IMR-90 (cell line): ENCODE measurements around the gene EPS15. TPM values are rescaled to one million over a fixed set of nuclear protein-coding genes. Genes with fewer than 3 reads are reported as not detected.
"Not testable (repeated sequence)": the region's sequence is repeated elsewhere in the genome, so short reads cannot be mapped to it uniquely, and the experiment has no call there.

Experiments used
- ATAC-seq: fragments of 200-7000 bp; cut with Tn5 transposase; 2 replicates; pipeline ENCODE4 v1.9.1; 2020; ENCODE audit warnings: low read depth, mild to moderate bottlenecking, moderate library complexity
- BruUV-seq: library from RNA; stranded (reverse); fragments of 400-500 nt; replicated peaks from 2 replicates; lab custom pipeline; 2021; lab: Mats Ljungman, UMichigan
- CTCF ChIA-PET: fragments of 300-600 bp; formaldehyde crosslinking; extraction: SDS; loops from one replicate; lab custom pipeline; 2021; ENCODE audit warnings: antibody characterized with exemption; lab: Yijun Ruan, JAX
- POLR2A ChIA-PET: fragments of 300-600 bp; sonication (Branson Sonifier 250); formaldehyde crosslinking; loops from one replicate; lab custom pipeline; 2022; ENCODE audit warnings: antibody characterized with exemption; ENCODE audit not compliant: unreplicated experiment; lab: Charles Lee
- DNase-seq: peaks from one replicate; pipeline ENCODE4 v3.0.0; 2013
- H2AFZ ChIP-seq: replicated peaks from 2 replicates; pipeline ENCODE3; 2013; ENCODE audit warnings: low read length, mild to moderate bottlenecking; ENCODE audit not compliant: poor library complexity
- H2AK5ac ChIP-seq: 2 replicates; pipeline ENCODE4 v1.6.1; 2013; ENCODE audit warnings: low read depth, low read length, inconsistent platforms
- H2AK9ac ChIP-seq: replicated peaks from 2 replicates; pipeline ENCODE3; 2013; ENCODE audit warnings: mild to moderate bottlenecking, low read depth, low read length, moderate library complexity; ENCODE audit not compliant: poor library complexity
- H2BK120ac ChIP-seq: 2 replicates; pipeline ENCODE4 v1.6.1; 2013; ENCODE audit warnings: low read depth, low read length, inconsistent platforms
- H2BK15ac ChIP-seq: 3 replicates; pipeline ENCODE4 v1.6.1; 2013; ENCODE audit warnings: low read depth, low read length, inconsistent platforms
- H2BK20ac ChIP-seq: 2 replicates; pipeline ENCODE4 v1.6.1; 2013; ENCODE audit warnings: low read depth, mild to moderate bottlenecking, inconsistent platforms, low read length, moderate library complexity
- H2BK5ac ChIP-seq: 2 replicates; pipeline ENCODE4 v1.6.1; 2013; ENCODE audit warnings: mild to moderate bottlenecking, low read depth, low read length, inconsistent platforms; ENCODE audit not compliant: poor library complexity, severe bottlenecking
- H3K14ac ChIP-seq: replicated peaks from 2 replicates; pipeline ENCODE4 v1.6.1; 2013; ENCODE audit warnings: low read depth, low read length, inconsistent platforms
- H3K18ac ChIP-seq: 2 replicates; pipeline ENCODE4 v1.6.1; 2013; ENCODE audit warnings: low read depth, low read length, control low read depth
- H3K23ac ChIP-seq: 2 replicates; pipeline ENCODE4 v1.6.1; 2013; ENCODE audit warnings: low read depth, low read length, inconsistent platforms
- H3K27ac ChIP-seq: 2 replicates; pipeline ENCODE4 v1.5.1; 2013; ENCODE audit warnings: mild to moderate bottlenecking, control low read depth, low read length; ENCODE audit not compliant: insufficient read depth
- H3K27me3 ChIP-seq: 2 replicates; pipeline ENCODE4 v1.6.1; 2013; ENCODE audit warnings: low read length; ENCODE audit not compliant: control insufficient read depth, insufficient read depth
- H3K36me3 ChIP-seq: 2 replicates; pipeline ENCODE4 v1.6.1; 2013; ENCODE audit warnings: low read length, mixed read lengths; ENCODE audit not compliant: control insufficient read depth, insufficient read depth
- H3K4ac ChIP-seq: 2 replicates; pipeline ENCODE4 v1.6.1; 2013; ENCODE audit warnings: low read depth, low read length, inconsistent platforms
- H3K4me1 ChIP-seq: 2 replicates; pipeline ENCODE4 v1.6.1; 2013; ENCODE audit warnings: low read length, mixed read lengths; ENCODE audit not compliant: control insufficient read depth, insufficient read depth
- H3K4me2 ChIP-seq: 2 replicates; pipeline ENCODE4 v1.6.1; 2013; ENCODE audit warnings: low read depth, mild to moderate bottlenecking, control low read depth, low read length, moderate library complexity
- H3K4me3 ChIP-seq: 2 replicates; pipeline ENCODE4 v1.5.1; 2013; ENCODE audit warnings: low read depth, mild to moderate bottlenecking, control low read depth, low read length, moderate library complexity; ENCODE audit not compliant: insufficient read depth
- H3K56ac ChIP-seq: 2 replicates; pipeline ENCODE4 v1.6.1; 2013; ENCODE audit warnings: low read length, inconsistent platforms; ENCODE audit not compliant: insufficient read depth; ENCODE audit errors: extremely low read depth
- H3K79me1 ChIP-seq, 2 experiments: 2 replicates each; pipeline ENCODE4 v1.6.1; 2013; ENCODE audit warnings: low read length in 2 of 2, inconsistent platforms in 1 of 2, low read depth in 1 of 2
- H3K9ac ChIP-seq: 2 replicates; pipeline ENCODE4 v1.6.1; 2013; ENCODE audit warnings: low read depth, low read length, control low read depth
- H3K9me1 ChIP-seq: 2 replicates; pipeline ENCODE4 v1.6.1; 2013; ENCODE audit warnings: low read length, inconsistent platforms; ENCODE audit not compliant: insufficient read depth
- H3K9me3 ChIP-seq: 2 replicates; pipeline ENCODE4 v1.6.1; 2013; ENCODE audit warnings: low read length; ENCODE audit not compliant: control insufficient read depth, insufficient read depth
- H4K20me1 ChIP-seq: 2 replicates; pipeline ENCODE4 v1.6.1; 2013; ENCODE audit warnings: low read length, inconsistent platforms; ENCODE audit not compliant: insufficient read depth
- H4K5ac ChIP-seq: 2 replicates; pipeline ENCODE4 v1.6.1; 2013; ENCODE audit warnings: mild to moderate bottlenecking, low read depth, low read length, control low read depth
- H4K8ac ChIP-seq, 2 experiments: 2 replicates each; pipeline ENCODE4 v1.6.1; 2013; ENCODE audit warnings: low read depth in 2 of 2, low read length in 2 of 2, control low read depth in 1 of 2, inconsistent platforms in 1 of 2
- H4K91ac ChIP-seq: 2 replicates; pipeline ENCODE4 v1.6.1; 2013; ENCODE audit warnings: low read depth, low read length, inconsistent platforms; ENCODE audit not compliant: insufficient read depth
- WGBS, 2 experiments: methylation state at CpG; one replicate each; pipeline versions ENCODE4 v1.1.5 to v1.1.7; 2013; ENCODE audit warnings: missing lambda C conversion rate in 2 of 2; ENCODE audit not compliant: insufficient read length in 1 of 2; ENCODE audit errors: extremely low coverage in 2 of 2; 5-methylcytosine and 5-hydroxymethylcytosine counted together
- dilution Hi-C: fragments of 300-500 bp; cut with HindIII; formaldehyde crosslinking; loops from one replicate; pipeline ENCODE4 v1.14.3; 2018; ENCODE audit warnings: low sequenced_read_pairs; ENCODE audit not compliant: unreplicated experiment
- in situ Hi-C: fragments of 300-500 bp; cut with MboI; formaldehyde crosslinking; loops from 3 replicates; pipeline ENCODE4 v1.14.3; 2019; ENCODE audit warnings: low sequenced_read_pairs, inconsistent platforms, mixed read lengths
- intact Hi-C: fragments of 100-400 bp; cut with micrococcal nuclease; formaldehyde crosslinking; loops from 2 replicates; pipeline ENCODE4 v1.10.0; 2022
- polyA plus RNA-seq, 3 experiments: library from polyadenylated mRNA; depleted of rRNA; stranded (reverse); fragments of >200 nt; gene quantifications; 2 replicates each; pipeline ENCODE4 v1.2.3, GENCODE V29; 2012; ENCODE audit warnings: low replicate concordance in 1 of 3
- total RNA-seq: library from RNA; depleted of rRNA; stranded (reverse); fragments of >200 nt; gene quantifications from 2 replicates; pipeline ENCODE4 v1.2.3, GENCODE V29; 2012

Gene EPS15
- total and polyA plus RNA-seq, 2 of the 4 experiments (the other 2 are of a cell fraction), result 17.6 to 38.0 TPM

- dilution Hi-C loops, H2AK9ac ChIP-seq, H2BK120ac ChIP-seq, H3K79me1 ChIP-seq, DNase-seq, H3K4me1 ChIP-seq, intact Hi-C loops, H4K91ac ChIP-seq, H2BK5ac ChIP-seq, CTCF ChIA-PET, H4K5ac ChIP-seq, H3K9me1 ChIP-seq, POLR2A ChIA-PET, H2BK20ac ChIP-seq, H3K27ac ChIP-seq, ATAC-seq, H3K36me3 ChIP-seq, H3K14ac ChIP-seq, H4K8ac ChIP-seq, H2BK15ac ChIP-seq, in situ Hi-C loops, H4K20me1 ChIP-seq, H3K27me3 ChIP-seq, H3K4me2 ChIP-seq, H3K18ac ChIP-seq, H3K4me3 ChIP-seq, H3K4ac ChIP-seq, H2AK5ac ChIP-seq, BruUV-seq, H3K23ac ChIP-seq, H2AFZ ChIP-seq, H3K9ac ChIP-seq, H3K9me3 ChIP-seq, H3K56ac ChIP-seq: not testable (repeated sequence)
- 94% methylated on average over 2 of the region's 4 CpGs; no CpG with 5 or more reads in 1 of the 2 experiments for WGBS, 2 experiments
Observed at GRCh38 chr1:51530447-51530846, 11.4 kb upstream of the EPS15 start.
